Right cardiac atrium (tissue), 5 donors: ENCODE data around the gene FAM168A. TPM values are rescaled to one million over a fixed set of nuclear protein-coding genes. Genes with fewer than 3 reads are reported as not detected.

Experiments used
- ATAC-seq, 2 donors: fragments of 200-7000 bp; cut with Tn5 transposase; one replicate each; pipeline versions ENCODE4 v1.8.0 to v1.9.1; 2020; ENCODE audit warnings: moderate library complexity in 2 of 2, mild to moderate bottlenecking in 1 of 2
- DNase-seq, 3 donors: peaks; one replicate each; pipeline ENCODE4 v3.0.0-alpha.2; 2020
- H3K27ac ChIP-seq: one replicate; pipeline ENCODE4 v1.5.1; 2013; ENCODE audit warnings: mild to moderate bottlenecking, low read length, control low read depth, moderate library complexity
- H3K27me3 ChIP-seq: one replicate; pipeline ENCODE4 v1.6.1; 2013; ENCODE audit not compliant: control insufficient read depth, insufficient read depth
- H3K4me1 ChIP-seq: one replicate; pipeline ENCODE4 v1.6.1; 2013; ENCODE audit warnings: low read length; ENCODE audit not compliant: control insufficient read depth, insufficient read depth
- H3K4me3 ChIP-seq: one replicate; pipeline ENCODE4 v1.5.1; 2013; ENCODE audit warnings: low read length, control low read depth
- H3K9me3 ChIP-seq: one replicate; pipeline ENCODE4 v1.6.1; 2013; ENCODE audit warnings: low read length; ENCODE audit not compliant: control insufficient read depth
- WGBS: extraction: QIAGEN DNeasy Blood & Tissue Kit; methylation state at CpG from one replicate; pipeline ENCODE4 v1.1.7; 2013; 5-methylcytosine and 5-hydroxymethylcytosine counted together
- intact Hi-C, 4 donors: fragments of 100-400 bp; cut with DNase I; formaldehyde crosslinking; loops; one replicate each; pipeline versions ENCODE4 v1.11.0 to v1.14.0; 2022 to 2023
- polyA plus RNA-seq: library from polyadenylated mRNA; stranded (reverse); fragments of 200-250 nt; gene quantifications from one replicate; pipeline ENCODE4 v1.2.3, GENCODE V29; 2013
- total RNA-seq, 4 donors: library from RNA; stranded (reverse); fragmentation: NEBNext Ultra II Directional; extraction: Animal tissue kit (Norgen Biotek cat#: 25700); gene quantifications; one replicate each; pipeline ENCODE4 v1.2.1, GENCODE V29; 2021
- donor health status: healthy with polysubstance abuse.
- donor health status: DM: no; HTN: yes; CAD: no.
- donor health status: DM: no; HTN: no; CAD: no.
- donor health status: DM: no; HTN: yes; CAD: no; lungs with severe emphysema.
- donor health status: DM: yes; HTN: yes; CAD: no.

The FAM168A gene
- total and polyA plus RNA-seq, 5 donors, result 14.2 to 46.2 (median 38.7) TPM

DNA sequence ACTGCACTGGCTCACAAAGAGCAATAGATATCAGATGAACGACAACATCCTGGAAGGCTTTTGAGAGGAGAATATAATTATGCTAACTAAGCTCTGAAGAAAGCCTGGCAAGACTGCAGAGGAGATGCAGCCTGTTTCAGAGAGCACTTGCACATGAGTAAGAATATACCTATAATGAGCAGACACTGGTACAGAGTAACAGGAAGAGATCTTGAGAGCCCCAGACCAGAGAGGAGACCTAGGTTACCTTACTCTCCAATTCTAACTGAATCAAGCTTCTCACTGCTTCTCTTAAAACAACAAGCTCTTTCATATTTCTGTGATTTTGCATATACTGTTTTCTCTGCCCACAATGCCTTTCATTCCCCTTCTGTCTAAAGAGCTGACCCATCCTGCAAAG, 66.5 kb downstream of the FAM168A start:
- H3K4me1 ChIP-seq, result peaks cover 6% of the 10 kb centered on the region
- H3K9me3 ChIP-seq, result no peaks in the 10 kb centered on the region
- WGBS, result 32% methylated on average over 1 of the region's 1 CpG
- H3K27me3 ChIP-seq, result no peaks in the 10 kb centered on the region
- DNase-seq (no peak), ATAC-seq (no peak)
- H3K4me3 ChIP-seq, result no peak overlapping the region
- intact Hi-C loops, result no loop called here
- no peak overlapping the region for H3K27ac ChIP-seq

DNA sequence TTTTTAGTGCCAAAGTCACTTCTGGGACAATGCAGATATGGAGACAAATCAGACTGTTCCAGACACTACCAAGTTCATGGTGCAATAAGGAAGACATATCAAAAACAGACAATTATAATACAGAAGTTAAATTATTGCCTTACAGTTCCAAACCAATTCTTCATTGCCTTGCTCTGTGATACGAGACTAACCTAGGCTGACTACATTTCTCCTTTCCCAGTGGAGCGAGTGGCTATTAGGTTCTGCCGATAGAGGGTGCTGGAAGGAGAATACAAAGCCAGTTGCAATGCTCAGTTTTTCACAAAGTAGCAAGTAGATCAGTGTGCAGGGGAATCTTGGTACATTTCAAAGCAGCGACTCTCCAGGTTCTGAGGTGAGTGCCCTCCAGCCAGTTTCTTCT, 67.8 kb downstream of the FAM168A start:
- intact Hi-C loops, result no loop called here
- no peaks in the 10 kb centered on the region for H3K9me3 ChIP-seq

DNA sequence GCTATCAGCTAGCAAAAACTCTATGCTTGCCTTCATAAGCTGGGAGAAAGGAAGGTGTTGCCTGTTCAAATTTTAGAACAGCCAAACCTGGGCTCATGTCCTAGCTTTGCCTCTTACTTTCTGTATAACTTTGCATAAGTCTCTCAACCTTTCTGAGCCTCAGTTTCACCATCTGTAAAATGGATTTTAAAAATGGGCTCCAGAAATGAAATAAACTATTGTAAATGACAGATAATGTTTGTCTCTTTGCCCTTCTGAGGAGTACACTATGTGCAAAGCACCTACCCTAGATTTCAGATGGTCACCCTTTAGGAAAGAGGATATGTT, 68.7 kb downstream of the FAM168A start:
- H3K4me1 ChIP-seq, result peaks cover 6% of the 10 kb centered on the region
- DNase-seq (no peak), ATAC-seq (no peak)
- no peaks in the 10 kb centered on the region for H3K9me3 ChIP-seq
- H3K4me3 ChIP-seq, result no peak overlapping the region
- intact Hi-C loops, result no loop called here
- no peaks in the 10 kb centered on the region for H3K27me3 ChIP-seq
- no peak overlapping the region for H3K27ac ChIP-seq

More for the DNA sequence above, 67.8 kb downstream of the FAM168A start:
- no peak overlapping the region for H3K4me3 ChIP-seq
- no peak overlapping the region for H3K27ac ChIP-seq
- no peaks in the 10 kb centered on the region for H3K27me3 ChIP-seq
- H3K4me1 ChIP-seq, result peaks cover 6% of the 10 kb centered on the region
- no peak for DNase-seq
- 81% methylated on average over 4 of the region's 4 CpGs for WGBS
- no peak for ATAC-seq

DNA sequence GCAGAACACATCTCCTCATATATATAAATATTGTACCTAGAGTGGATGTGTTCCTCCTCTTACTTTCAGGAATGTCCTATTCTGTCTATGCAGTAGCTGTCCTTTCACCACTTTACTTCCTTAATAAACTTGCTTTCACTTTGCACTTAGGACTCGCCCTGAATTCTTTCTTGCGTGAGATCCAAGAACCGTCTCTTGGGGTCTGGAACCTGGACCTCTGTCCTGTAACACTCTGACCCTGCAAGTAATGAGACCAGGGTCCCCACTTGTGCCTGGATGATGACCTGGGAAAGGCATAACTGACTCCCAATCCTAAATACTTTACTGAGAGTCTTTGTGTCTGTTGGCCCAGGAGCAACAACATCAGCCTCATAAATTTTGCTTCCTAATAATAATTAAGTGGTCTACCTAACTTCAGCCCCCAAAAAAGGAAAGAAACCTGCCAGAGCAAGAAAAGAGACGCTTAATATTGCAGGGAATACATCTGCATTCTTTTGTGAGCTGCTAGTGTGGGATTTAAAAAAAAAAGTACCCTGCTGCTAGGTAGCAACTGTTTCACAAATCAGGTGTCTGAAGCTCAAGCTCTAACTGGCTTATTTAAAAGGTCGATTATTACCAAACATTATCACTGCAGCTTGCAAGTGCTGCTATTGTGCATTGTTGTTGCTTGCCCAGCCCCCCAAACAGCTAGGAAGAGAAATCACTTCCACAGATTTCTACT, 69.3 kb downstream of the FAM168A start:
- no peak for DNase-seq
- peak in 1 of 2 donors; percentile 26 for ATAC-seq
- intact Hi-C loops, result no loop called here
- H3K27me3 ChIP-seq, result no peaks in the 10 kb centered on the region
- no peaks in the 10 kb centered on the region for H3K9me3 ChIP-seq
- H3K4me3 ChIP-seq, result peak overlapping the region; percentile 49
- peaks cover 6% of the 10 kb centered on the region for H3K4me1 ChIP-seq
- peak overlapping the region; percentile 30 for H3K27ac ChIP-seq
- 9% methylated on average over 5 of the region's 5 CpGs for WGBS

DNA sequence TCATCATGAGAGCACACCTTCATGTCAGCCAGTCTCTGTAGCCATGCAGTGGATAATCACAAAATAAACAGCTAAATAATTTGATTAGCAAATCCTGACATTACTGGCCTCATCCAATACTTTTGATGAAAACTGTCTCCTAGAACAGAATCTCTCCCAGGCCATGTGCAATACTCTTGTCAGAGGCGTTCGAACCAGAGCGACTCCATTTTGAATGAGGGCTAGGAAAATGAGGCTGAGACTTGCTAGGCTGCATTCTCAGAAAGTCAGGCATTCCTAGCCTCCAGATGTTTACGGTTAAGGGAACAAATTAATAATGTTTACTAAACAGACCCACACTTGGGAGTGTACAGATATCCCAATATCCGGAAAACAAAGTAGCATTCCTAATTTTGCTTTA, 69.9 kb downstream of the FAM168A start:
- no peak overlapping the region for H3K27ac ChIP-seq
- H3K4me1 ChIP-seq, result peaks cover 6% of the 10 kb centered on the region
- DNase-seq (no peak), ATAC-seq (no peak)
- no peaks in the 10 kb centered on the region for H3K9me3 ChIP-seq
- H3K4me3 ChIP-seq, result no peak overlapping the region
- WGBS, result 95% methylated on average over 5 of the region's 5 CpGs
- no peaks in the 10 kb centered on the region for H3K27me3 ChIP-seq
- intact Hi-C loops, result no loop called here

DNA sequence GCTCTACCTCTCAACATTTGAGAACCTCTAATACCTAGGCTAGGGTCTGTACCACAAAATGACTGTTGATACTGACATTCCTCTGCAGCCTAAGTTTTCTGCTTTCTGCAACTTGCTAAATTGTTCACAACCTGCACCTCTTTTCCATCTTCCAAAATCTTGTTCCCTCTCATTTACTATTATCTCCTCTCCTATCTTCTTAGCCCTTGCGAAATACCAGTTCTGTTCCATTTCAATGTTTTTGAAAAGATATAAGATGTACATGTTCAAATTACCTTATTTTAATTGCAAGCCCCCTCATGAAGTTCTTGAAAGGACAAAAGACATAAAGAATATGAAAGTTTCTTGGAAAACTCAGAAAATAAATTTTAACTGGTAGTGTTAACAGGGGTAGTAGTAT, 72.3 kb downstream of the FAM168A start:
- ATAC-seq (no peak), DNase-seq (no peak)
- 99% methylated on average over 1 of the region's 1 CpG for WGBS
- no peaks in the 10 kb centered on the region for H3K27me3 ChIP-seq
- H3K9me3 ChIP-seq, result no peaks in the 10 kb centered on the region
- H3K4me3 ChIP-seq, result no peak overlapping the region
- intact Hi-C loops, result no loop called here
- H3K27ac ChIP-seq, result no peak overlapping the region
- H3K4me1 ChIP-seq, result peaks cover 5% of the 10 kb centered on the region

DNA sequence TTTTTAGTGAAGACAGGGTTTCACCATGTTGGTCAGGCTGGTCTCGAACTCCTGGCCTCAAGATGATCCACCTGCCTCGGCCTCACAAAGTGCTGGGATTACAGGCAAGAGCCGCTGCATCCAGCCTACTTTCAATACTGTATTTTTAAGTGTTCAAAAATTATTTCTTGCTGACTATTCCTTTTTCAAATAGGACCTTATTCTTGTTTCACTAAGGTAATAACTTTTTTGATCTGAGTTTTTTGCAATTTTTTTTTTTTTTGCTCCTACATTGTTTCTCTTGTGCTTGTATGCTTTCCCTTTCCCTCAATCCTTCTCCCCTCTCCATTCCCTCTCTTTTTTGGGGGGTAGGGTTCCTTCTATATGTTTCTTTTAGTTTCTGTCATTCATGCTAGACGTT, 73.1 kb downstream of the FAM168A start:
- Histone ChIP-seq H3K4me1 (peaks cover 5% of the 10 kb centered on the region), H3K9me3 (no peaks in the 10 kb centered on the region), H3K27ac (no peak overlapping the region), H3K4me3 (no peak overlapping the region), H3K27me3 (no peaks in the 10 kb centered on the region)
- ATAC-seq (no peak), DNase-seq (no peak)
- intact Hi-C loops, result no loop called here
- WGBS, result 98% methylated on average over 4 of the region's 4 CpGs

DNA sequence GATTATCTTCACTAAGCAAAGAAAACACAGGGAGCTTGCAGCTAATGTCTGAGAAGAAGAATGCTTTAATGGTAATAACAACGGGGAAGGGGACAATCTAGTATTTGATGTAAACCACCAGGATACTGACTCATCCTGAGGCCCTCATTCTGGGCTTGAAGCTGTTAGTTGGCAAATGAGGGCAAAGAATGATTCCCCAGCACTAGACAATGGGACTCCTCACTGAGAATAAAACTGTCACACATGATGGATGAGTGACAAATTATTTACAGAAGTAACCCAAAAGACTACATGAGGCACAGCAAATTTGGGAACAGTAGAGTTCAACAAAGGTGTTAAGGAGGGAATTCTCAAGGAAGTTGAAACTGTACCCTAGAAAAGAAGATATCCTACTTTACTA, 76.3 kb downstream of the FAM168A start:
- DNase-seq (no peak), ATAC-seq (no peak)
- Histone ChIP-seq H3K27me3 (no peaks in the 10 kb centered on the region), H3K9me3 (no peaks in the 10 kb centered on the region), H3K4me1 (peaks cover 2% of the 10 kb centered on the region), H3K27ac (no peak overlapping the region), H3K4me3 (no peak overlapping the region)
- WGBS, result 51% methylated on average over 1 of the region's 1 CpG
- intact Hi-C loops, result no loop called here

DNA sequence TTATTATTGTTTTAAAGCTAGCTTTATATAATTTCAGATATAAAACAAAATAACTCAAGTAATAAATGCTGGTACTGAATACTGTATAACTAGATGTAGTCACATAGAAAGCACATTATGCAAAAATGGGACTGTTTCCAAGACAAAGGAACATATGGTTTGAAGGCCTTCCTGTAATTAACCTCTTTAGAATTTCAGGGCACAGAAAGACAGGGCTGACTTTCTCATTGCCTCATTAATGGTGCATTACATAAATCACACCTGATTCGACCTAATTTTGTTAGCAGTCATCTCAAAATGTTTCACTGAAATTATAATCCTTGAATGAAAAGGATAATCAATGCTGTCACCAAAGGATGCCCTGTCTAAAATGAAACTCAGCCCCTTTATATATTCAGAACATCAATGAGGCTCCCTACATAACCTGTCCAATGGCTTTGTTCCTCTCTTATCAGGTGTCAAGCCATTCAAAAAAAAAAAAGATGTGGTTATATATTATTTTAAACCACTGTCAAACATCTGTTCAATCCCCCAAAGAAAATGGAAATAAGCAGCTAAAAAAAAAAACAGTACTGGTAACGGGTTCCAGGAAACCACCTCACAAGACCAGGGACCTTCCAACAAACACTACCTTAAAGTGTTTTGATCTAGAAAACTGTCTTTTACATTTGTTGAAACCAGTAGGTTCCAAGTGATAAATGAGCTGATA, 77.4 kb downstream of the FAM168A start:
- intact Hi-C loops, result no loop called here
- ATAC-seq, result no peak

DNA sequence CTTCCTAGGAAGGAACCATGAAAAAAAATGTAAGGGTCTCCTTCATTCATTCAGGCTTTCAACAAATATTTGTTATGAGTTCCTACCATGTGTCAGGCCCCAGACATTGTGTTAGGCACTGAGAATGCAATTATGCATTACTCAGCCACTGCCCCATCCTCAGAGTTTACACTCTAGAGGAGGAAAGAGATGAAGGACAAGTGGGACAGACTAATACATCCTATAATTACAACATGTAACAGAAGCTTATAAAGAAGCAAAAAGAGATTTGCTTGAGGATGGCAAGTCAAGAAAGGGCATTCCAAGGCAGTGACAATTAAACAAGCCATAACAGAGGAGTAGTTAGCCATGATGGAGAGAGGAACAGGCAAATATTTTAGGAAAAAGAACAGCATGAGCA, 78.6 kb downstream of the FAM168A start:
- intact Hi-C loops, result no loop called here
- no peak for ATAC-seq
- no peaks in the 10 kb centered on the region for H3K27me3 ChIP-seq
- no peak for DNase-seq
- H3K27ac ChIP-seq, result no peak overlapping the region
- H3K4me3 ChIP-seq, result no peak overlapping the region
- H3K4me1 ChIP-seq, result peaks cover 2% of the 10 kb centered on the region
- no peaks in the 10 kb centered on the region for H3K9me3 ChIP-seq

More for the DNA sequence above, 77.4 kb downstream of the FAM168A start:
- H3K27me3 ChIP-seq, result no peaks in the 10 kb centered on the region
- DNase-seq, result no peak
- WGBS, result 56% methylated on average over 2 of the region's 2 CpGs
- no peak overlapping the region for H3K4me3 ChIP-seq
- H3K4me1 ChIP-seq, result peaks cover 2% of the 10 kb centered on the region
- no peaks in the 10 kb centered on the region for H3K9me3 ChIP-seq
- no peak overlapping the region for H3K27ac ChIP-seq

DNA sequence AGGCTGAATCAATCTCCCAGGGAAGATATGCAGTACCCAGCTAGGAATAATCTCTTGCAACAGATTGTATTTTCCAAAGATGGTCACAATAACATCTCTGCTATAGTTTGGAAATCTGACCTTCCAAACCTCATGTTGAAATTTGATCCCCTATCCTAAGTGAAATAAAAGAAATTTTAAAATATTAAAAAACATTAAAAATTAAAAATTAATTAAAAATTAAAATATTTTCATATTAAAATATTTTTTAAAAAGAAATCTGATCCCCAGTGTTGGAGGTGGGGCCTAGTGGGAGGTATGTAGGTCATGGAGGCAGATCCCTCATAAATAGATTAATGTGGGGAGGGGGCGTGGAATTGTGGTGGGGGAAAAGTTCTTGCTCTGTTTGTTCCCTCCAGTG, 79.7 kb downstream of the FAM168A start:
- H3K4me3 ChIP-seq, result no peak overlapping the region
- intact Hi-C loops, result no loop called here
- ATAC-seq (no peak), DNase-seq (no peak)
- H3K9me3 ChIP-seq, result no peaks in the 10 kb centered on the region
- no peaks in the 10 kb centered on the region for H3K27me3 ChIP-seq
- 100% methylated on average over 1 of the region's 1 CpG for WGBS
- H3K27ac ChIP-seq, result no peak overlapping the region
- peaks cover 2% of the 10 kb centered on the region for H3K4me1 ChIP-seq

DNA sequence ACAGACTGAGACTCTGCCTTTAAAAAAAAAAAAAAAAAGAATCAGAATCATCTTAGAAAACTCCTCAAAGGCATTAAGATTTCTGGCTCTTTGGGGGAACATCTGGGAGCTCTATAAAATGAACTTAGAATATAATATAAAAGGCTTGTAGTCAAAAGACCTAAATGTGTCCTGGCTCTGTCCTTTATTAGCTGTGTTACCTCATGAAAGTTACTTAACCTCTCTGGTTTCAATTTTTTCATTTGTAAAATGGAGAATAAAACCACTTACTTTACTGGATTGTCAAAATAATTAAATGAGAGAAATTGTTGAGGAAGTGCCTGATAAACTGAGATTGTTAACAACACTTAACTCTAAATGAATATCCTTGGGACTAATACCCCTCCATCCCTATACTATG, 81.8 kb downstream of the FAM168A start:
- ATAC-seq (no peak), DNase-seq (no peak)

More for the DNA sequence above, 81.8 kb downstream of the FAM168A start:
- no peak overlapping the region for H3K27ac ChIP-seq
- no peaks in the 10 kb centered on the region for H3K9me3 ChIP-seq
- no peaks in the 10 kb centered on the region for H3K27me3 ChIP-seq
- H3K4me3 ChIP-seq, result no peak overlapping the region
- H3K4me1 ChIP-seq, result peaks cover 1% of the 10 kb centered on the region
- intact Hi-C loops, result no loop called here
